WTC11 (cell line): ENCODE data around the gene ZFPM1.

Experiments
- NFE2L1 ChIP-seq: sonication (generic); formaldehyde crosslinking; IDR thresholded peaks from 2 replicates; pipeline ENCODE4 v1.8.1; 2023; ENCODE audit warnings: missing genetic modification reagents
- SP1 ChIP-seq: sonication (generic); formaldehyde crosslinking; conservative IDR thresholded peaks from 2 replicates; pipeline ENCODE4 v1.8.1; 2022; ENCODE audit warnings: missing genetic modification reagents
- ZBTB21 ChIP-seq: sonication (generic); formaldehyde crosslinking; IDR thresholded peaks from 2 replicates; pipeline ENCODE4 v1.8.1; 2023; ENCODE audit warnings: mild to moderate bottlenecking, missing genetic modification reagents, borderline replicate concordance
- ZNF138 ChIP-seq: sonication (generic); formaldehyde crosslinking; conservative IDR thresholded peaks from 2 replicates; pipeline ENCODE4 v1.8.1; 2022; ENCODE audit warnings: mild to moderate bottlenecking, moderate library complexity, missing genetic modification reagents
- TF ChIP-seq, protein P1 (sequence below): fragments of 200-600 bp; IDR thresholded peaks from 2 replicates; pipeline ENCODE4 v1.8.0; 2022; ENCODE audit warnings: antibody characterized with exemption
- TF ChIP-seq, protein P2 (sequence below): sonication (generic); formaldehyde crosslinking; IDR thresholded peaks from 2 replicates; pipeline ENCODE4 v1.8.0; 2022; ENCODE audit warnings: mild to moderate bottlenecking, missing genetic modification reagents
- TF ChIP-seq, protein P3 (sequence below): sonication (generic); formaldehyde crosslinking; IDR thresholded peaks from 2 replicates; pipeline ENCODE4 v1.8.1; 2022; ENCODE audit warnings: low read depth, mild to moderate bottlenecking, moderate library complexity, missing genetic modification reagents, borderline replicate concordance

DNA sequence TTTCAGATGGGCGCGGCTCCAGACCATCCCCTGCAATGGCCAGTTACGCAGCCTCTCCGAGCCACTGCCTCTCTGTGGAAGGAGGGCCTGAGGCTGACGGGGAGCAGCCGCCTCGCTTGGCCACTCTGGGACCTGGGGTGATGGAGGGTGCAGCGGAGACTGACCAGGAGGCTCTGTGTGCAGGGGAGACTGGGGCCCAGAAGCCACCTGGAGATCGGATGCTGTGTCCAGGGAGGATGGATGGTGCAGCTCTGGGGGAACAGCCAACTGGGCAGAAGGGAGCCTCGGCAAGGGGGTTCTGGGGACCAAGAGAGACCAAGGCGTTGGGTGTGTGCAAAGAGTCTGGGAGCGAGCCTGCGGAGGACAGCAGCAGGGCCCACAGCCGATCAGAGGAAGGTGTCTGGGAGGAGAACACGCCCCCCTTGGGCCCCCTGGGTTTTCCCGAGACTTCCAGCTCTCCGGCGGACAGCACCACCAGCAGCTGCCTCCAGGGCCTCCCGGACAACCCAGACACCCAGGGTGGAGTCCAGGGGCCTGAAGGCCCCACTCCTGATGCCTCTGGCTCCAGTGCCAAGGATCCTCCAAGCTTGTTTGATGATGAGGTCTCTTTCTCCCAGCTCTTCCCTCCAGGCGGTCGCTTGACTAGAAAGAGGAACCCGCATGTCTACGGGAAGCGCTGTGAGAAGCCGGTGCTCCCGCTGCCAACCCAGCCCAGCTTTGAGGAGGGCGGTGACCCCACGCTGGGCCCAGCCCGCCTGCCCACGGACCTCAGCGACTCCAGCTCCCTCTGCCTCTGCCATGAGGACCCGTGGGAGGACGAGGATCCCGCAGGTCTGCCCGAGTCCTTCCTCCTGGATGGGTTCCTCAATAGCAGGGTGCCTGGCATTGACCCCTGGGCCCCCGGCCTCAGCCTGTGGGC lies 17.4 kb upstream of the ZFPM1 start:
- TF ChIP-seq, protein P1, sequence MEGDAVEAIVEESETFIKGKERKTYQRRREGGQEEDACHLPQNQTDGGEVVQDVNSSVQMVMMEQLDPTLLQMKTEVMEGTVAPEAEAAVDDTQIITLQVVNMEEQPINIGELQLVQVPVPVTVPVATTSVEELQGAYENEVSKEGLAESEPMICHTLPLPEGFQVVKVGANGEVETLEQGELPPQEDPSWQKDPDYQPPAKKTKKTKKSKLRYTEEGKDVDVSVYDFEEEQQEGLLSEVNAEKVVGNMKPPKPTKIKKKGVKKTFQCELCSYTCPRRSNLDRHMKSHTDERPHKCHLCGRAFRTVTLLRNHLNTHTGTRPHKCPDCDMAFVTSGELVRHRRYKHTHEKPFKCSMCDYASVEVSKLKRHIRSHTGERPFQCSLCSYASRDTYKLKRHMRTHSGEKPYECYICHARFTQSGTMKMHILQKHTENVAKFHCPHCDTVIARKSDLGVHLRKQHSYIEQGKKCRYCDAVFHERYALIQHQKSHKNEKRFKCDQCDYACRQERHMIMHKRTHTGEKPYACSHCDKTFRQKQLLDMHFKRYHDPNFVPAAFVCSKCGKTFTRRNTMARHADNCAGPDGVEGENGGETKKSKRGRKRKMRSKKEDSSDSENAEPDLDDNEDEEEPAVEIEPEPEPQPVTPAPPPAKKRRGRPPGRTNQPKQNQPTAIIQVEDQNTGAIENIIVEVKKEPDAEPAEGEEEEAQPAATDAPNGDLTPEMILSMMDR, result no peak
- TF ChIP-seq, protein P2, sequence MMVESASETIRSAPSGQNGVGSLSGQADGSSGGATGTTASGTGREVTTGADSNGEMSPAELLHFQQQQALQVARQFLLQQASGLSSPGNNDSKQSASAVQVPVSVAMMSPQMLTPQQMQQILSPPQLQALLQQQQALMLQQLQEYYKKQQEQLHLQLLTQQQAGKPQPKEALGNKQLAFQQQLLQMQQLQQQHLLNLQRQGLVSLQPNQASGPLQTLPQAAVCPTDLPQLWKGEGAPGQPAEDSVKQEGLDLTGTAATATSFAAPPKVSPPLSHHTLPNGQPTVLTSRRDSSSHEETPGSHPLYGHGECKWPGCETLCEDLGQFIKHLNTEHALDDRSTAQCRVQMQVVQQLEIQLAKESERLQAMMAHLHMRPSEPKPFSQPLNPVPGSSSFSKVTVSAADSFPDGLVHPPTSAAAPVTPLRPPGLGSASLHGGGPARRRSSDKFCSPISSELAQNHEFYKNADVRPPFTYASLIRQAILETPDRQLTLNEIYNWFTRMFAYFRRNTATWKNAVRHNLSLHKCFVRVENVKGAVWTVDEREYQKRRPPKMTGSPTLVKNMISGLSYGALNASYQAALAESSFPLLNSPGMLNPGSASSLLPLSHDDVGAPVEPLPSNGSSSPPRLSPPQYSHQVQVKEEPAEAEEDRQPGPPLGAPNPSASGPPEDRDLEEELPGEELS (CRISPR knock-in tag), result no peak
- TF ChIP-seq ZNF138 (CRISPR knock-in tag) (no peak), ZBTB21 (CRISPR knock-in tag) (no peak), SP1 (CRISPR knock-in tag) (no peak), NFE2L1 (no peak)
- TF ChIP-seq, protein P3, sequence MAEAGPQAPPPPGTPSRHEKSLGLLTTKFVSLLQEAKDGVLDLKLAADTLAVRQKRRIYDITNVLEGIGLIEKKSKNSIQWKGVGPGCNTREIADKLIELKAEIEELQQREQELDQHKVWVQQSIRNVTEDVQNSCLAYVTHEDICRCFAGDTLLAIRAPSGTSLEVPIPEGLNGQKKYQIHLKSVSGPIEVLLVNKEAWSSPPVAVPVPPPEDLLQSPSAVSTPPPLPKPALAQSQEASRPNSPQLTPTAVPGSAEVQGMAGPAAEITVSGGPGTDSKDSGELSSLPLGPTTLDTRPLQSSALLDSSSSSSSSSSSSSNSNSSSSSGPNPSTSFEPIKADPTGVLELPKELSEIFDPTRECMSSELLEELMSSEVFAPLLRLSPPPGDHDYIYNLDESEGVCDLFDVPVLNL (CRISPR knock-in tag), result no peak
